Measurements from ENCODE around the gene ATXN10. TPM values are rescaled to one million over a fixed set of nuclear protein-coding genes. Genes with fewer than 3 reads are reported as not detected.
"Not testable (repeated sequence)": the region's sequence is repeated elsewhere in the genome, so short reads cannot be mapped to it uniquely, and the experiment has no call there.

ATXN10 gene
- total and polyA plus RNA-seq, 3 donors from 2014 or later, result 171 to 204 (median 176) TPM

DNA sequence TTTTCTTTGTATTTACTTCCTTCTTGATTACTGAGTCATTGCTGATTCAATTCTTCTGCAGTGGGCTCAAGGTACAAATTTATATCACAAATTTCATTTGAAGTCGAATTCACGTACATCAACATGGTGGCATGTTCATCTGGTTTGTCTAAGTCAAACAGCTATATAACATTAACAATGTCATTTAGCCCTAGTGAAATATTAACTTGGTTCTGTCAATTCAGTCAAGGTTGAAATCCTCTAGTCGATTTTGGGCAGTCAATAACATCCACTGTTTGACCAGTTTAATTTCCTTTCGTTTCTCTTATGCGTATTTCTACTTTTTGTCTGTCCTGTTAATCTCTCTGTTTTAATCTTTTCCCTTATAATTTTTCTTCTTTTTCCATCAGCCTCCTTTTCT, 4.1 kb upstream of the ATXN10 start:
- DNase-seq, result no peak
- Histone ChIP-seq H3K27me3 (no peaks in the 10 kb centered on the region), H3K36me3 (ENCODE audit: low read depth, missing control alignments) (no peaks in the 10 kb centered on the region), H3K9me3 (no peaks in the 10 kb centered on the region), H3K4me3 (no peak overlapping the region), H3K4me1 (peaks cover 9% of the 10 kb centered on the region), H3K27ac (no peak overlapping the region)
- WGBS, 2 donors, result 89 to 90% methylated on average over 5 of the region's 5 CpGs
- no peak for TF ChIP-seq POLR2A (IDR thresholded peaks at IDR 0.05)
- TF ChIP-seq, protein P1, sequence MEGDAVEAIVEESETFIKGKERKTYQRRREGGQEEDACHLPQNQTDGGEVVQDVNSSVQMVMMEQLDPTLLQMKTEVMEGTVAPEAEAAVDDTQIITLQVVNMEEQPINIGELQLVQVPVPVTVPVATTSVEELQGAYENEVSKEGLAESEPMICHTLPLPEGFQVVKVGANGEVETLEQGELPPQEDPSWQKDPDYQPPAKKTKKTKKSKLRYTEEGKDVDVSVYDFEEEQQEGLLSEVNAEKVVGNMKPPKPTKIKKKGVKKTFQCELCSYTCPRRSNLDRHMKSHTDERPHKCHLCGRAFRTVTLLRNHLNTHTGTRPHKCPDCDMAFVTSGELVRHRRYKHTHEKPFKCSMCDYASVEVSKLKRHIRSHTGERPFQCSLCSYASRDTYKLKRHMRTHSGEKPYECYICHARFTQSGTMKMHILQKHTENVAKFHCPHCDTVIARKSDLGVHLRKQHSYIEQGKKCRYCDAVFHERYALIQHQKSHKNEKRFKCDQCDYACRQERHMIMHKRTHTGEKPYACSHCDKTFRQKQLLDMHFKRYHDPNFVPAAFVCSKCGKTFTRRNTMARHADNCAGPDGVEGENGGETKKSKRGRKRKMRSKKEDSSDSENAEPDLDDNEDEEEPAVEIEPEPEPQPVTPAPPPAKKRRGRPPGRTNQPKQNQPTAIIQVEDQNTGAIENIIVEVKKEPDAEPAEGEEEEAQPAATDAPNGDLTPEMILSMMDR (IDR thresholded peaks at IDR 0.05), result no peak
- intact Hi-C loops (cut with DNase I; ENCODE audit: low total_unique reads), result no loop called here

DNA sequence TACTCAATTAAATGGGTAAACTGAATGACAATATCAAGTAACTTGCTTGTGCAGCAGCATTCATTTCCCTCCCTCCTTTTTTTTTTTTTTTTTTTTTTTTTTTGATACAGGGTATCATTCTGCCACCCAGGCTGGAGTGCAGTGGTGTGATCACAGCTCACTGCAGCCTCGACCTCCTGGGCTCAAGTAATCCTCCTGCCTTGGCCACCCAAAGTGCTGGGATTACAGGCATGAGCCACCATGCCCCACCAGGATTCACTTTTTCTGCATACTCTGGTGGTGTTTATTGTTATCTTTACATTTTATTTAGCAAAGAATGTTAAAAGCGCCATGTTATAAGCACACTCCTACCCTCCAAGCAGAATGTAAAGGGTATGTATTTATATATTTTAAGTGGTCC, 1.3 kb upstream of the ATXN10 start:
- intact Hi-C loops (cut with DNase I; ENCODE audit: low total_unique reads); H3K4me3 ChIP-seq; H3K27me3 ChIP-seq; DNase-seq; H3K36me3 ChIP-seq (ENCODE audit: low read depth, missing control alignments); H3K27ac ChIP-seq; H3K9me3 ChIP-seq: not testable (repeated sequence)
- peaks cover 26% of the 10 kb centered on the region for H3K4me1 ChIP-seq
- 69 to 88% methylated on average over 2 of the region's 2 CpGs for WGBS, 2 donors

DNA sequence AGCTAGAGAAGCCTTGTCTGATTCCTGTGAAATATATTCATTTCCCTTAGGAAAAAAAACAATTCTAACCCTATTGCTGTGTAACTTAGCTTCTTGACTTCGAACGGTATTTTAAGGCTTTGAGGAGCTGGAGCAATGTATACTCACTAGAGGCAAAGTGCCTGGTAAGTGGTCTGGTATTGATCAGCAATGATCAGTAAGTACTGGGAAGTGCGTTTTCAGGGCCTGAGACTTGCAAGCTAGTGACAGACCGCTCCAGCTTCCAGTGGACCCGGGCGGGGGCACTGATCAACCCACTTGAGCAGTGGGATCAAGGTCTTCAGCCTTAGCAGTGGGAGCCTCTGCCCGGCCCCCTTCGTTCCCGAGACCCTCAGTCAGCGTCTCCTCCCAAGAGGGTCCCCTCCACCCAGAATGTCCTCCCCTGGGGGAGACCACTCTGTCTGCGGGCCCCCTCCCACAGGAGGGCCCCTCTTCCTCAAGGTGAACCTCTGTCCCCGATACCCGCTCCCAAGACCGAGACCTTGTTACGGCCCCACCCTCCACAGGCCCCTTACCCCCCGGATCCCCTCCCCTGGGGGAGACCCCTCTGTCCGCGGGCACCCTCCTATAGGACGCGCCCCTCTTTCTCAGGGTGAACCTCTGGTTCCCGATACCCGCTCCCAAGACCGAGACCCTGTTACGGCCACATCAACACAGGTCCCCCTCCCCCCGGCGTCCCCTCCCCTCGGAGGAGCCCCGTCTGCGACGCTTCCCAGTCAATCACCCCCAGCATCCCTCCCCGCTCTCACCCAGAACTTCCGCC, 452 bp upstream of the ATXN10 start:
- H3K4me3 ChIP-seq, result peak overlapping the region; percentile 82 to 92
- intact Hi-C loops (cut with DNase I; ENCODE audit: low total_unique reads), result no loop called here
- H3K27me3 ChIP-seq, result no peaks in the 10 kb centered on the region
- no peaks in the 10 kb centered on the region for H3K9me3 ChIP-seq
- peaks cover 26% of the 10 kb centered on the region for H3K4me1 ChIP-seq
- 3% methylated on average over 24 to 32 of the region's 32 CpGs for WGBS, 2 donors
- DNase-seq, result peak; percentile 47
- TF ChIP-seq POLR2A (IDR thresholded peaks at IDR 0.05), result no peak
- TF ChIP-seq, protein P1 (IDR thresholded peaks at IDR 0.05), result no peak
- no peaks in the 10 kb centered on the region for H3K36me3 ChIP-seq (ENCODE audit: low read depth, missing control alignments)
- H3K27ac ChIP-seq, result peak overlapping the region; percentile 92 to 97

DNA sequence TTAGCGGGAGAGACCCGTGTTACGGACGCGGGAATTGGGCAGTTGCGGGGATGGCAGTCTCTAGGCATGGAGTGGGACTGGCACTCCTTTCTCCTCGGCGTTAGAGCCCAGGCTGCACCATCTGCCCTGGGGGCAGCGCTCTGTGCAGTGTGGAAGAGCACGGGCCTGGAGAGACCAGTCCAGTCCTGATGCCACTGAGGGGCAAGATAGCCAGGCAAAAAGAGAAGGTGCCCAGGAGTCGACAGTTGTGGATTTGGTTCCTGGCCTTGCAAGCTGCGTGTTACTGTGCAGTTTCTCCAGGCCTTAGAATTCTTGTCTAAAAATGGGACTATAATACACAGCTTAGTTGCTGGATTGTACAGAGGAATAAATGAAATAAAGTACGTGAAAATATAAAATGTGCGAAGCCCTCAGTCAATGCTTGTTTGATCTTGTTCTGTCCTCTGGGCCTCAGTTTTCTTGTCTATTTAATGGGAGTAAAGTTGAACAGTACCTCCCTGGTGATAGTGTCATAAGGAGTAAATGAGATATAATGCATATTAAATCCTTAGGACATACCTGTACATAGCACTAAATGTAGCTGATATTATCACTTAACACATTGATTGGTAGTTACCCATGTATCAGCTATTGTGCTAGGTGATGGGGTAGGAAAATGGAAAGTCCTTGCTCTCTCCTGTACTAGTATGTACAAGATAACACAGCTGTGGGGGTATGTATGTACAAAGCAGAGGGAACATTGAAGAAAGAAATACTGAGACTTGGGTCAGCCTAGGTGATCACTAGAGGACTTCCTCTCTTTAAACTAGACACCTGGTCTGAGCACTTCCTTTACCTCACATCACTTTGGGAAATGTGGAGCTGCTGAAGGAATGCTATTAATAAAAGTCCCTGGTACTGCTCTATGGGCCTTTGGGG, 1.2 kb downstream of the ATXN10 start:
- H3K27me3 ChIP-seq, result no peaks in the 10 kb centered on the region
- WGBS, 2 donors, result 10 to 16% methylated on average over 9 to 14 of the region's 14 CpGs
- DNase-seq, result no peak
- intact Hi-C loops (cut with DNase I; ENCODE audit: low total_unique reads), result no loop called here
- no peak for TF ChIP-seq POLR2A (IDR thresholded peaks at IDR 0.05)
- H3K4me3 ChIP-seq, result peak overlapping the region; percentile 82 to 92
- H3K27ac ChIP-seq, result peak overlapping the region; percentile 92 to 97
- H3K4me1 ChIP-seq, result peaks cover 26% of the 10 kb centered on the region
- no peaks in the 10 kb centered on the region for H3K36me3 ChIP-seq (ENCODE audit: low read depth, missing control alignments)
- no peaks in the 10 kb centered on the region for H3K9me3 ChIP-seq

DNA sequence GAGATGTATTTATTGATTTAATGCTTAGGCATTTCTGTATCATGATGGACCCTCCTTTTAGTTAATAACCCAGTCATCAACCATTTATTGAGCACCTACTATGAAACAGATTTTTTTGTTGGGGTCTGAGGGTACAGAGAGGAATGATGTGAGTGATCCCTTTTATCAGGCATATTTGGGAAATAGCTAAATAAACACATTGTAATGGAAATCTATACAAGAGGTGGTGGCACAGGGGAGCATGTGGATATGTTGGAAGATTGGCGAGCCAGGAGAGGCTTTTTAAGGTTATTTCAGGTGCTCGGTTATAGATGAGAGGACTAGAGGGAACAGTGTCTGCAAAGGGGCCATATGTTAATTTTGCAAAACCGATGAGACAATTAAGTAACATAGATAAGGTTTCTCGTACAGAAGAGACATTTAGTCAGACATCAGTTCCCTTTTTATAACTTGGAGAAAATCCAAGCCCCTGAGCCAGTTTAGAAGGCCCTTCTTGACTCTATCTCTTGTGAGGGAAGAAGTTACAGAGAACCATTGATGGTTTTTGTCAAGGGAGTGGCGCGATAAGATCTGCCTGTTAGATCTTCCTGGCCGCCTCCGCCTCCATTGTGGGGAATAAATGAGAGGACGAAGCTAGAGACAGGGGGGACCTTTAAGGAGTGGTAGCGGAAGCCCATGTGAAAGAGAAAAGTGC, 2.0 kb downstream of the ATXN10 start:
- intact Hi-C loops (cut with DNase I; ENCODE audit: low total_unique reads), result no loop called here
- Histone ChIP-seq H3K9me3 (no peaks in the 10 kb centered on the region), H3K36me3 (ENCODE audit: low read depth, missing control alignments) (no peaks in the 10 kb centered on the region), H3K27me3 (no peaks in the 10 kb centered on the region), H3K4me3 (peak overlapping the region in 1 of 2 donors; percentile 92), H3K27ac (no peak overlapping the region), H3K4me1 (peaks cover 26% of the 10 kb centered on the region)
- TF ChIP-seq POLR2A (IDR thresholded peaks at IDR 0.05), result no peak
- TF ChIP-seq, protein P1 (IDR thresholded peaks at IDR 0.05), result no peak
- DNase-seq, result no peak
- 48 to 60% methylated on average over 10 of the region's 10 CpGs for WGBS, 2 donors
